ENCODE measurements around the gene WDR46.

DNA sequence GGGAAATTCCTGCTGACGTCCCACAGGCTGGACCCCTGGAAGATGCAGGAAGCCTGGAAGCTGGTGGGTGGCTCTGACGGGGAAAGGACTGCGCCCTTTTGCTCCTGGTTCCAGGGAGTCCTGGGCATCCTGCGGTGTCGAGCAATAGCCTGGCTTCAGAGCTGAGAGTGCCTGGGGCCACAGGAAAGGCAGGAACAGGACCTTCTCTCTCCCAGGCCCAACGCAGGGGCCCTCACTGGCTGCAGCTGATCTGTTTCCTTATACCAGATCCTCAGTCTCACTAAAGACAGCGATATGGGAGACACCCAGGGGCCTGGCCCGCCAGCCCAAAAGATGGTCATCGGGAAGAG, 10.7 kb downstream of the WDR46 start:
- peak; percentile 30 for TF ChIP-seq POLR2A (IDR thresholded peaks at IDR 0.05; ENCODE audit: low read length)
- TF ChIP-seq GATA1 (IDR thresholded peaks at IDR 0.05; ENCODE audit: low read depth, low read length) = no peak
